DMS 273 (cell line): Measurements from ENCODE around the gene IKBKE.

Experiments
- DNase-seq: peaks from one replicate; lab custom pipeline; 2025; ENCODE audit not compliant: unreplicated experiment; lab: John Stamatoyannopoulos, UW

IKBKE gene

DNA sequence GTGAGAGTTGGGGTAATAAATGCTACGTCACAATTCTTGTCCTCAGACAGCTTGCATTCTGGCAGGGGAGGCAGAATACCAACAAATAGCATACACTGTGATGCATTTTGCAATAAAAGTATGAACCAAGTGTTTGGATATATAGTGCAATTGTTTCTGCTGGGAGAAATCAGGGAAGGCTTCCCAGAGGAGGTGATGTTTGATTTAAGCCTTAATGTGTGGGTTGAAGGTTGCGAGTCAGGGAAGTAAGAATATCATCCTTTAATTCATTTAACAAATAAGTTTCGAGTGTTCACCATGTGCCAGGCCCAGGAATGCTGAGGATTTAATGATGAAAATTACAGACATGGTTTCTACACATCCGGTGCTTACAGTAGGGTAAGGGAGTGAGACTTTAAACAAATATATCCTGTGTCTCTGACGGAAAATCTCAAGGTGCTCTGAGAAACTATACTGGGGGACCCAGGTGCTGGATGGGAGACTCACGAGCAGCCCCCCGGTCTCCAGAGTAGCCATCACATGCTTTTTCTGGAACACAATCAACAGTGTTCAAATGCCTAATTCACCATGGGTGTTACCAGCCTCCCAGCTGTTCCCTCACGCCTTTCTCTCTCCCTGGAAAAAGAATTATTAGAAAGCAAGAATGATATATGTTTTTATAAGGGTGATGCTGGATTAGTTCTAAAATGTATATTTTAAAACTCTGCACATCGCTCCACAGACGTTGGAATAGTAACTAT is 68.8 kb downstream of the IKBKE start:
- no peak for DNase-seq

DNA sequence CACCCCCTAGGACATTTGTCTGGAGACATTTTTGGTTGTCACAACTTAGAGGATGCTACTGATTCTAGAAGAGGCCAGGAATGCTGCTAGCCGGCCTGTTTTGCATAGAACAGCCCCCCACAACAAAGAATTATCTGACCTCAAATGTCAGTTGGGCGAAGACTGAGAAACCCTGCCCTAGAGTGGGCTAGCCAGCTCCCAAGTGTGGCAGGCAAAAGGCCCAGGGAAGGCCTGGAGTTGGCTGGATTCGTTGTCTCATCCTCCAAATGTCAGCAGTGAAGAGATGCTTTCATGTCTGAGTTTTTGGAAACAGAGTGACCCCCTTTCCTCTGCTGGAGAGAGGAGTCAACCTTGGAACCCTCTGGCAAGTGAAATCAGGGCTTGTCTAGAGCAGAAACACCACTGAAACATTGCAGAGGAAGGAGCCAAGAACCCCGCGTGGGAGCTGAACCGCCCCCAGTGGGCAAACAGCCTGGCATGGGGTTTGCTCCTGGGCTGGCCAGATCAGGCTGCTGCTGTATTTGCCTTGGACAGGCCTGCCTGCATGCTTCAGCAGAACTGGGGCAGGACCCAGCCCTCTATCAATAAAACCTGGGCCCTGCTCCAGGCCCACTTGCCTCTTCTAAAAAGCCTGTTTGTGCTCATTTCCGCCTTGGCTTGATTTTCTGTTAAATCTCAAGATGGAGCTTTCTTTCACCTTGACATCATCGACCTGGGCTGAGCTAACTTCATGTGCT is 69.9 kb downstream of the IKBKE start:
- no peak for DNase-seq

DNA sequence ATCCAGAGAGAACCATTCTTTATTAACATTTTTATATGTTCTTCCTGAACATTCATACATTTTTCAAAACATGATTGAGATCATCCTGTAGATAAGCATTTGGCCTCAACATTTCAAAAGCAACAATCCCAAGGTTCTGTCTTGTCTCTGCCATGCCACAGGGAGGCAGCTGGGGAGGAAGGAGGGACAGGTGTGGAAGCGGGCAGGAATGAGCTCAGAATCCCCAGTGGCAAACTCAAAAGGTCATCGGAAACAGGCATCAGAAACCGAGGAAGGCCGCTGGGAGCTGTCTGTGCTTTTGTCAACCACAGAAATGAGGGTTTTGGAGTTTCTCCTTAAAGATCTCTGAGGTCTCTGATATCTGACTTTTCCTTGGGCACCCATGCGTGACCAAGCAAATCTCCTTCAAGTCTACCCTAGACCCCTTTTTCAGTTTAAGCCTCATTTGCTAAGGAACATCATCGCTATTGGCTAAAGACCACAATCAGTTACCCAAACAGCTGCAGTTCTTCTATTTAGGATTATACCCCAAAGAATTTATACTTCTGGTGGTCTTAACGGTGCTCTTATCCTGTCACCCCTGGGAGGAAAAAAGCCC is 71.1 kb downstream of the IKBKE start:
- DNase-seq: no peak

DNA sequence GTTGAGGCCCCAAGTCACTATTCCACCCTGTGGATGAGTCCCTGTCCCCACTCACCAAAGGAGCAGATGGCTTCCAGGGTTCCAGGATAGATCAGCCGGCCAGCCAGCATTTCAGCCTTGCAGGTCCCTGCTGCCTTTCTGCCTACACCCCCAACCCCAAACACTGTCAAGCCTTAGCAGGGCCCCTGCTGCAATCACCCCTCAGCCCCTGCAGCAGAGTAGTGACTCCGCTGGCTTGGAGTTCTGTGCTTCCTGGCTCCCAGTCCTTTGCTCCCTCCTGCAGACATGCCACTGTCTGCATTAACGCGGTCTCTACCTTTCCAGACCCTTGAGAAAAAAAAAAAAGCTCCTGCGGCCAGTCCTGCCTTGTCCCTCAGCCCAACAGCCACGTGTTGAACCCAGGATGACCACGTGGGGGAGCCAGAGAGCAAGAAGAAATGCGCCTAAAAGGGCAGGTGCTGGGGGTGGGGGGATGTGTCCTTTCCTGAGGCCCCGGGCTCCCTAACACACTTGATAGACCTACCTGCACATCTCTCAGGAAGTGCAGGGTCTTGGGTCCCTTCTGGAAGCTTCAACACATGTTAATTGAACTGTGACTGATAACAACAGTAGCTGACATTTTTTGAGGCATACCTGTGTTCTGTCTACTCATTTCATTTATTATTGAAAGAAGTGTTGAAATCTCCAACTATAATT is 74.4 kb downstream of the IKBKE start:
- peak; percentile 87 for DNase-seq

DNA sequence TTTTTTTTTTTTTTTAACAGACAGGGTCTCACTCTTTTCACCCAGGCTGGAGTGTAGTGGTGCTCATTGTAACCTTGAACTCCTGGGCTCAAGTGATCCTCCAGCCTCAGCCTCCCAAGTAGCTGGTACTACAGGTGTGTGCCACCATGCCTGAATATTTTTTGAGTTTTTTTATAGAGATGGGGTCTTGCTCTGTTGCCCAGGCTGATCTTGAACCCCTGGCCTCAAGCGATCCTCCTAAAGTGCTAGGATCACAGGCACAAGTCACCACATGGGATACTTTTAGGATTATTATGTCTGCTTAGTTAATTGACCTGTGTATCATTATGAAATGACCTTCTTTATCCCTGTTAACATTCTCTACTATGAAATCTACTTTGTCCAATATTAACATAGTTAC is 75.1 kb downstream of the IKBKE start:
- no peak for DNase-seq
